AG04449 (cell line): Measurements from ENCODE around the gene NOPCHAP1.
A peak's percentile ranks its signal among the peaks of the same experiment; 100 is the strongest.

ENCODE experiments used
- CTCF ChIA-PET: fragments of 350-600 bp; formaldehyde crosslinking; extraction: SDS; loops from one replicate; lab custom pipeline; 2021; ENCODE audit warnings: antibody characterized with exemption; lab: Yijun Ruan, JAX
- POLR2A ChIA-PET: fragments of 400-600, 350-600 bp; formaldehyde crosslinking; extraction: SDS; loops from one replicate; lab custom pipeline; 2020; ENCODE audit warnings: antibody characterized with exemption, inconsistent platforms; lab: Yijun Ruan, JAX
- DNase-seq: peaks from one replicate; pipeline ENCODE4 v3.0.0-alpha.2; 2010; ENCODE audit warnings: low read depth, low spot score
- H3K4me3 ChIP-seq: 2 replicates; pipeline ENCODE4 v1.5.1; 2011; ENCODE audit warnings: low read depth, mild to moderate bottlenecking, control low read depth, low read length
- TF ChIP-seq, protein P1 (sequence below): IDR thresholded peaks from one replicate; pipeline ENCODE4 v1.5.1; 2011; ENCODE audit warnings: mild to moderate bottlenecking, moderate library complexity, low read length, control low read depth, inconsistent platforms; ENCODE audit not compliant: insufficient read depth; ENCODE audit errors: missing control alignments

NOPCHAP1 gene

DNA sequence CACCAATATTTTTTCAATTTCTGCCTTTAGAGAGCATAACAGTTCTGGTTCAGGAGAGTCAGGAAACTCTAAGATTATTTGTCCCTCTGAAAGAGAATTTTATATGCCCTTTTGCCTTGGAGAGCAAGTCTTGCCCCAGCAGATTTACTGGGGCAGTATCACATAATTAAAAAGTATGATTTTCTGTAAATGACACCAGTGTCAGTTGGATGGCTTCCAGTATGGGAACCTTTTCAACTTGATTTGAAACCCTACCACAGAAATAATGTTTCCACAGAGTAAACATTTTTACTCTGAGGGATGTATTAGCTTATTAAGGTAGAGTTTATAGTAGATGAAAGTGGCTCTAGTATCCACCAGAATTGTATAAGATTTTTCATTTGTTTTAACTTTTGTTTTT lies 15.4 kb downstream of the NOPCHAP1 start:
- no peak for DNase-seq
- no peak overlapping the region for H3K4me3 ChIP-seq
- TF ChIP-seq, protein P1, sequence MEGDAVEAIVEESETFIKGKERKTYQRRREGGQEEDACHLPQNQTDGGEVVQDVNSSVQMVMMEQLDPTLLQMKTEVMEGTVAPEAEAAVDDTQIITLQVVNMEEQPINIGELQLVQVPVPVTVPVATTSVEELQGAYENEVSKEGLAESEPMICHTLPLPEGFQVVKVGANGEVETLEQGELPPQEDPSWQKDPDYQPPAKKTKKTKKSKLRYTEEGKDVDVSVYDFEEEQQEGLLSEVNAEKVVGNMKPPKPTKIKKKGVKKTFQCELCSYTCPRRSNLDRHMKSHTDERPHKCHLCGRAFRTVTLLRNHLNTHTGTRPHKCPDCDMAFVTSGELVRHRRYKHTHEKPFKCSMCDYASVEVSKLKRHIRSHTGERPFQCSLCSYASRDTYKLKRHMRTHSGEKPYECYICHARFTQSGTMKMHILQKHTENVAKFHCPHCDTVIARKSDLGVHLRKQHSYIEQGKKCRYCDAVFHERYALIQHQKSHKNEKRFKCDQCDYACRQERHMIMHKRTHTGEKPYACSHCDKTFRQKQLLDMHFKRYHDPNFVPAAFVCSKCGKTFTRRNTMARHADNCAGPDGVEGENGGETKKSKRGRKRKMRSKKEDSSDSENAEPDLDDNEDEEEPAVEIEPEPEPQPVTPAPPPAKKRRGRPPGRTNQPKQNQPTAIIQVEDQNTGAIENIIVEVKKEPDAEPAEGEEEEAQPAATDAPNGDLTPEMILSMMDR, result no peak
- ChIA-PET POLR2A (no interaction called here), CTCF (interaction anchor here (1.1 kb wide), 1 partner anchor 12 kb away, joined by 3 read pairs; no protein-coding TSS in a partner anchor)

- ChIA-PET CTCF (interaction anchor here (0.8 to 1.0 kb wide), 4 partner anchors 10 to 39 kb away, joined by 3 read pairs; no protein-coding TSS in a partner anchor), POLR2A (no interaction called here)
- no peak overlapping the region for H3K4me3 ChIP-seq
- DNase-seq, result peak; percentile 12
- TF ChIP-seq, protein P1, result no peak
Measured at GRCh38 chr12:105013892-105014291, 27.8 kb downstream of the NOPCHAP1 start.

DNA sequence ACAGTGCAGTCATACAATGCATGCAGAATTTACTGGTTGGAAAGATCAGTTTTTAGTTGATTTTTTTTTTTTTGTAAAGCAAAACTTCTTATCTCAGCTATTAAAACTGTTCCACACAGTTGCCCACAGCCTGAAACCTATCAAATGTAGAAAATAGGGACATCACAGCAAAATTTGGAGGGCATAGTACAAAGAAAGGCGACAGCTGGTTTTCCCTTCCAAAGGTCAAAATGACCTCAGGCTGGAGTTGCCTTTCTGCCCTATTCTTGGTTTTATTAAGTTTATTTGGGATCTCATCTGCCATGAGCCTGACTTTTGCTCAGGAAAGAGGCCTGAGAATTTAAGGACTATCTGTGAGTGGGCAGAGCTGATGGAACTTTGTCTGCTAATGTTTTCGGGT lies 28.5 kb downstream of the NOPCHAP1 start:
- TF ChIP-seq, protein P1, result no peak
- POLR2A ChIA-PET, result no interaction called here
- CTCF ChIA-PET, result interaction anchor here (0.8 to 1.0 kb wide), 2 partner anchors 11 to 38 kb away, joined by 3 read pairs; no protein-coding TSS in a partner anchor
- H3K4me3 ChIP-seq, result no peak overlapping the region
- no peak for DNase-seq

DNA sequence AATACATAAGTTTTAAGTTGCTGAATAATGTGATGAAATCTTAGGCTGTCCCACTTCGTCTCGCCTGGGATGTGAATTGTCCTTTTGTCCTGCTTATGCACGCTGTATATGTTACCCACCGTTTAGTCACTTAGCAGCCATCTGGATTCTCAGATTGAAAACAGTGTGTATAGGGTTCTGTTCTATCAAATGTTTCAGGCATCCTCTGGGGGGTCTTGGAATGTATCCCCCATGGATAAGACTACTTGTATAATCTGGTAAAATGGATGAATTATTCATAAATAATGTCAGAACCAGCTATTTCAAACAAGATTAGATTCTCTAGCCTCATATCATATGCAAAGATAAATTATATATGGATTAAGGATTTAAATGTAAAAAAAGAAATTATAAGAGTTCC lies 29.4 kb downstream of the NOPCHAP1 start:
- POLR2A ChIA-PET, result no interaction called here
- TF ChIP-seq, protein P1, result no peak
- CTCF ChIA-PET, result interaction anchor here (0.8 kb wide), 1 partner anchor 634 kb away, joined by 3 read pairs; no protein-coding TSS in a partner anchor
- H3K4me3 ChIP-seq, result no peak overlapping the region
- DNase-seq, result no peak

DNA sequence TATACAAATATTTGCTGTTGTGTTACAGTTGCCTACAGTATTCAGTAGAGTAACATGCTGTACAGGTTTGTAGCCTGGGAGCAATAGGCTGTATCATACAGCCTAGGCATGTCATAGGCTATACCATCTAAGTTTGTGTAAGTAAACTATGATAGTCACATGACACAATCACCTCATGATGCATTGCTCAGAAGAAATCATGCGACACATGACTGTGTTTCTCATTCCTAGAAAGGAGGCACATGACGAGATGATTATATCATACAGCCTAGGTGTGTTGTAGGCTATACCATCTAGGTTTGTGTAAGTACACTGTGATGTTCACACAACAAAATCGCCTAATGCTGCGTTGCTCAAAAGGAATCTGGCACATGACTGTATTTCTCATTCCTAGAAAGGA lies 31.9 kb downstream of the NOPCHAP1 start:
- CTCF ChIA-PET, result no interaction called here
- POLR2A ChIA-PET, result no interaction called here
- no peak for DNase-seq
- TF ChIP-seq, protein P1, result no peak
- no peak overlapping the region for H3K4me3 ChIP-seq

DNA sequence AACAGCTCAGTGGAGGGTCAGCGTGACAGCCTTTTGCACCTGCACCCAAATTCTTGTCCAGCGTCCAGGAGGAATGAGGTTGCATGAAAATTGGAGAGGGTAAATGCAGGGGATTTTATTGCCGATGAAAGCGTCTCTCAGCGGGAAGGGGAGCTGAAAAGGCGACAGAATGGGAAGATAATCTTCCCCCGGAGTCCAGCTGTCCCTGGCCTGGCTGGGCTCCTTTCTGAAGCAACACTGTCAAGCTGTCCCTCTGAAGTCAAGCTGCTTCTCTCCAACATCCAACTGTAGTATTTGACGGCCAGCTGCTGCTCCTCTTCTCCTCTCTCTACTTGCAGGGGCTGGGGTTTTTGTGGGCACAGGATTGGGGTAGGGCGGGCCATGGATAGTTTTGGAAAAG lies 32.7 kb downstream of the NOPCHAP1 start:
- no peak overlapping the region for H3K4me3 ChIP-seq
- no peak for DNase-seq
- CTCF ChIA-PET, result interaction anchor here (1.3 kb wide), 1 partner anchor 12 kb away, joined by 4 read pairs; no protein-coding TSS in a partner anchor
- TF ChIP-seq, protein P1, result no peak
- POLR2A ChIA-PET, result no interaction called here
